SK-N-MC (cell line): ENCODE results near the gene PVR.

ENCODE experiments used
- EZH2 ChIP-seq: fragments of 200-600 bp; sonication (generic); IDR thresholded peaks from one replicate; pipeline ENCODE4 v1.6.1; 2017; ENCODE audit warnings: antibody characterized with exemption
- FOXP2 ChIP-seq: optimal IDR thresholded peaks from 2 replicates; pipeline ENCODE3; 2011; ENCODE audit warnings: mild to moderate bottlenecking, moderate library complexity; ENCODE audit not compliant: insufficient read depth; ENCODE audit errors: extremely low read length, control extremely low read depth
- POLR2AphosphoS5 ChIP-seq: IDR thresholded peaks from 2 replicates; pipeline ENCODE4 v1.6.1; 2012; ENCODE audit warnings: mild to moderate bottlenecking, low read depth, low read length, borderline replicate concordance

DNA sequence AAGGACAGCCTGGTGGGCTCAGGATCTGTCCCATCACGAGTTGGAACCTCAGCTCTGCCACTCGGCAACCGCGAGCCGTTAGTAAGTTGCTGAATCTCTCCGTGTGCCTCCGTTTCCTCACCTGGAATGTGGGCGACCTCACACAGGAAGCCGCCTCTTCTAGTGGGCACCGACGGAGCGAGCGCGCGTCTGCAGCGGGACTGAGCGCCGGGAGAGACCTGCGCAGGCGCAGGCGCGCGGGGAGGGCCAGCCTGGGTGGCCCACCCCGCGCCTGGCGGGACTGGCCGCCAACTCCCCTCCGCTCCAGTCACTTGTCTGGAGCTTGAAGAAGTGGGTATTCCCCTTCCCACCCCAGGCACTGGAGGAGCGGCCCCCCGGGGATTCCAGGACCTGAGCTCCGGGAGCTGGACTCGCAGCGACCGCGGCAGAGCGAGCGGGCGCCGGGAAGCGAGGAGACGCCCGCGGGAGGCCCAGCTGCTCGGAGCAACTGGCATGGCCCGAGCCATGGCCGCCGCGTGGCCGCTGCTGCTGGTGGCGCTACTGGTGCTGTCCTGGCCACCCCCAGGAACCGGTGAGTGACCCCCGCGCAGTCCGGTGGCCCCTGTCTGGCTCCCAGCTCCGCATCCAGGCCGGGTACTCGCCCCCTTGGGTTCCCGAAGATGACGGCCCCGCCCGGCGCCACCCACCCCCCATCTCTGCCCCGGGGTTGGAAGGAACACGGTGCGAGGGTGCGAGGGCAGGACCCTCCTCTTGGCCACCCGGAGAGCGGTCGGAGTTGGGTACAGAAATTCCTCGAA, at the start of gene PVR:
- TF ChIP-seq EZH2 (no peak), POLR2AphosphoS5 (peak; percentile 77), FOXP2 (no peak)
